Panc1 (cell line): ENCODE measurements around the gene FOXJ2. TPM values are rescaled to one million over a fixed set of nuclear protein-coding genes. Genes with fewer than 3 reads are reported as not detected.
"Not testable (repeated sequence)": the region's sequence is repeated elsewhere in the genome, so short reads cannot be mapped to it uniquely, and the experiment has no call there.

Experiments used
- ATAC-seq: fragments of 200-7000 bp; cut with Tn5 transposase; 2 replicates; pipeline ENCODE4 v1.9.1; 2020; ENCODE audit warnings: mild to moderate bottlenecking, moderate library complexity
- BruUV-seq: library from RNA; stranded (reverse); fragments of 400-500 nt; replicated peaks from 2 replicates; lab custom pipeline; 2021; lab: Mats Ljungman, UMichigan
- CTCF ChIA-PET: fragments of 300-600 bp; sonication (Branson Sonifier 250); formaldehyde crosslinking; loops from one replicate; lab custom pipeline; 2022; ENCODE audit warnings: antibody characterized with exemption; lab: Charles Lee
- POLR2A ChIA-PET: fragments of 300-600 bp; sonication (Branson Sonifier 250); formaldehyde crosslinking; loops from one replicate; lab custom pipeline; 2022; ENCODE audit warnings: antibody characterized with exemption; lab: Charles Lee
- DNase-seq: peaks from one replicate; pipeline ENCODE4 v3.0.0-alpha.2; 2010; ENCODE audit warnings: low read depth, low spot score
- H3K27ac ChIP-seq: 2 replicates; pipeline ENCODE4 v1.5.1; 2011; ENCODE audit warnings: mild to moderate bottlenecking, low read length, inconsistent platforms
- H3K27me3 ChIP-seq: fragments of 200-500 bp; sonication (Bioruptor generic); 2 replicates; pipeline ENCODE4 v1.6.0; 2014; ENCODE audit warnings: low read length, inconsistent platforms; ENCODE audit not compliant: control insufficient read depth, insufficient read depth
- H3K36me3 ChIP-seq: fragments of 200-500 bp; sonication (Bioruptor generic); 2 replicates; pipeline ENCODE4 v1.5.1; 2014; ENCODE audit warnings: inconsistent platforms, mild to moderate bottlenecking, low read length, moderate library complexity; ENCODE audit not compliant: control insufficient read depth, insufficient read depth
- H3K4me1 ChIP-seq: 2 replicates; pipeline ENCODE4 v1.5.1; 2011; ENCODE audit warnings: inconsistent platforms, mild to moderate bottlenecking, low read length, moderate library complexity; ENCODE audit not compliant: control insufficient read depth, insufficient read depth
- H3K4me3 ChIP-seq, 2 experiments: 2 replicates each; pipeline ENCODE4 v1.5.1; 2011 to 2012; ENCODE audit warnings: low read depth in 2 of 2, low read length in 2 of 2, mild to moderate bottlenecking in 2 of 2, inconsistent platforms in 1 of 2, moderate library complexity in 1 of 2
- H3K9me3 ChIP-seq: fragments of 200-500 bp; sonication (Bioruptor generic); 2 replicates; pipeline ENCODE4 v1.5.1; 2014; ENCODE audit warnings: low read depth, mild to moderate bottlenecking, inconsistent platforms, low read length, moderate library complexity; ENCODE audit not compliant: control insufficient read depth, insufficient read depth
- SIN3A ChIP-seq: IDR thresholded peaks from 2 replicates; pipeline ENCODE4 v1.6.1; 2012; ENCODE audit warnings: low read depth, mild to moderate bottlenecking, low read length, moderate library complexity, borderline replicate concordance; ENCODE audit not compliant: insufficient read depth
- in situ Hi-C: cut with HindIII; loops from 2 replicates; pipeline ENCODE4 v1.10.0; 2016; ENCODE audit warnings: low sequenced_read_pairs, low pct_unique_long_range_greater_than_20kb
- intact Hi-C: fragments of 100-400 bp; cut with micrococcal nuclease; formaldehyde crosslinking; loops from one replicate; pipeline ENCODE4 v1.10.0; 2022; ENCODE audit not compliant: unreplicated experiment
- total RNA-seq: library from RNA; stranded (reverse); gene quantifications from one replicate; pipeline ENCODE4 v1.2.1, GENCODE V29; 2021; ENCODE audit not compliant: unreplicated experiment
- TF ChIP-seq, protein P1 (sequence below), 2 experiments: IDR thresholded peaks; 2 replicates each; pipeline ENCODE4 v1.6.1; 2011 to 2012; ENCODE audit warnings: low read depth in 2 of 2, control low read depth in 1 of 2, low read length in 1 of 2, mild to moderate bottlenecking in 1 of 2, moderate library complexity in 1 of 2; ENCODE audit not compliant: insufficient read depth in 1 of 2
- TF ChIP-seq, protein P2 (sequence below): fragments of 450-650 bp; IDR thresholded peaks from 2 replicates; pipeline ENCODE4 v1.5.1; 2017; ENCODE audit warnings: mild to moderate bottlenecking

Gene FOXJ2
- total RNA-seq, 1 experiment from 2014 or later: 10.9 TPM

DNA sequence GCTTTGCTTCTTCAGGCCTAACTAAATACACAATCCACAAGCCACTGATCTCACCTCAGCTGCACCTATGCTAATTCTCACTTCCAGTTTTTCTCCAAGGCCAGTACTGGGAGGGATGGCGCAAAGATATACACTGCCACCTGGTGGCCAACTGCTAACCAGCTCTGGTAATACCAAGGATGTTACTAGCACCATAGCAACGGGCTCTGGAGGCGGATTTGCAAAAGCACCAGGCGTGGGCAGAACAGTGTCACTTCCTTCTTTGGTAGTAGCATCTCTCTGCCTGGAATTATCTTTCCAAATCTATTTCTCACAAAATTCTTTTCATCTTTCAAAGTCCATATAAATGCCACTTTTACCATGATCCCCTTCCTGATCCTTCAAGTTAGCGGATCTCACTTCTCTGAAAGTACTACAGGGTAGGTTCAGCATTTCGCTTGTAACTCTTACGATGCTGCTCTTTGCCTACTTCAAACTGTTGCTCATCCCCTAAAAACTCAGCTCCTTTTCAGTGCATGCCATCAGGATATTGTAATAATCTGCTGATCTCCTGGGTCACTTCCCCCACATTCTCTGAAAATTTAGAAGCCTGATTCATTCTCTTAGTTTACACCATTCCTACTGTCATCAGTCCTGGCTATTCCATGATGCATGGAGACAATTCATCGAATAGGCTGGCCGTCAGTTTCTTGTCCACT is 37.1 kb upstream of the FOXJ2 start:
- POLR2A ChIA-PET: no interaction called here

DNA sequence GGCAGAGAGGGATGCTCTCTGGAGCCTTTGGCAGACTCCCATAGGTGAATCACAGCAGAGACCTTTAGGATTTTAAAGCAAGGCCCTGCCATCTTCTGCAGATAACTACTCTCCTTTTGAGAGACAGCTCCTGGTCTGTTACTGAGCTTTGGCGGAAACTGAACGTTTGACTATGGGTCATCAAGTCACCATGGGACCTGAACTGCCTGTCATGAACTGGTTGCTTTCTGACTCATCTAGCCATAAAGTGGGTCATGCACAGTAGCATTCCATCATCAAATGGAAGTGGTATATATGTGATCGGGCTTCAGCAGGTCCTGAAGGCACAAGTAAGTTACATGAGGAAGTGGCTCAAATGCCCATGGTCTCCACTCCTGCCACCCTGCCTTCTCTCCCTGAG is 31.7 kb upstream of the FOXJ2 start:
- H3K4me1 ChIP-seq, intact Hi-C loops, H3K9me3 ChIP-seq, POLR2A ChIA-PET, H3K36me3 ChIP-seq, CTCF ChIA-PET, H3K4me3 ChIP-seq, H3K27ac ChIP-seq, ATAC-seq, DNase-seq, BruUV-seq, H3K27me3 ChIP-seq, in situ Hi-C loops: not testable (repeated sequence)

More for the DNA sequence above, 37.1 kb upstream of the FOXJ2 start:
- Histone ChIP-seq H3K4me1 (no peaks in the 10 kb centered on the region), H3K36me3 (no peaks in the 10 kb centered on the region), H3K27ac (no peak overlapping the region), H3K4me3 (no peak overlapping the region), H3K27me3 (no peaks in the 10 kb centered on the region), H3K9me3 (no peaks in the 10 kb centered on the region)
- CTCF ChIA-PET: interaction anchor here (0.7 kb wide), 1 partner anchor 35 kb away, joined by 3 read pairs; no protein-coding TSS in a partner anchor
- BruUV-seq: no TSS peak
- in situ Hi-C loops: no loop called here
- TF ChIP-seq, protein P1, sequence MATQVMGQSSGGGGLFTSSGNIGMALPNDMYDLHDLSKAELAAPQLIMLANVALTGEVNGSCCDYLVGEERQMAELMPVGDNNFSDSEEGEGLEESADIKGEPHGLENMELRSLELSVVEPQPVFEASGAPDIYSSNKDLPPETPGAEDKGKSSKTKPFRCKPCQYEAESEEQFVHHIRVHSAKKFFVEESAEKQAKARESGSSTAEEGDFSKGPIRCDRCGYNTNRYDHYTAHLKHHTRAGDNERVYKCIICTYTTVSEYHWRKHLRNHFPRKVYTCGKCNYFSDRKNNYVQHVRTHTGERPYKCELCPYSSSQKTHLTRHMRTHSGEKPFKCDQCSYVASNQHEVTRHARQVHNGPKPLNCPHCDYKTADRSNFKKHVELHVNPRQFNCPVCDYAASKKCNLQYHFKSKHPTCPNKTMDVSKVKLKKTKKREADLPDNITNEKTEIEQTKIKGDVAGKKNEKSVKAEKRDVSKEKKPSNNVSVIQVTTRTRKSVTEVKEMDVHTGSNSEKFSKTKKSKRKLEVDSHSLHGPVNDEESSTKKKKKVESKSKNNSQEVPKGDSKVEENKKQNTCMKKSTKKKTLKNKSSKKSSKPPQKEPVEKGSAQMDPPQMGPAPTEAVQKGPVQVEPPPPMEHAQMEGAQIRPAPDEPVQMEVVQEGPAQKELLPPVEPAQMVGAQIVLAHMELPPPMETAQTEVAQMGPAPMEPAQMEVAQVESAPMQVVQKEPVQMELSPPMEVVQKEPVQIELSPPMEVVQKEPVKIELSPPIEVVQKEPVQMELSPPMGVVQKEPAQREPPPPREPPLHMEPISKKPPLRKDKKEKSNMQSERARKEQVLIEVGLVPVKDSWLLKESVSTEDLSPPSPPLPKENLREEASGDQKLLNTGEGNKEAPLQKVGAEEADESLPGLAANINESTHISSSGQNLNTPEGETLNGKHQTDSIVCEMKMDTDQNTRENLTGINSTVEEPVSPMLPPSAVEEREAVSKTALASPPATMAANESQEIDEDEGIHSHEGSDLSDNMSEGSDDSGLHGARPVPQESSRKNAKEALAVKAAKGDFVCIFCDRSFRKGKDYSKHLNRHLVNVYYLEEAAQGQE (IDR thresholded peaks at IDR 0.05; ENCODE audit: insufficient read depth in 1 of 2, low read depth in 2 of 2, low read length in 1 of 2): no peak
- TF ChIP-seq SIN3A: no peak
- TF ChIP-seq, protein P2, sequence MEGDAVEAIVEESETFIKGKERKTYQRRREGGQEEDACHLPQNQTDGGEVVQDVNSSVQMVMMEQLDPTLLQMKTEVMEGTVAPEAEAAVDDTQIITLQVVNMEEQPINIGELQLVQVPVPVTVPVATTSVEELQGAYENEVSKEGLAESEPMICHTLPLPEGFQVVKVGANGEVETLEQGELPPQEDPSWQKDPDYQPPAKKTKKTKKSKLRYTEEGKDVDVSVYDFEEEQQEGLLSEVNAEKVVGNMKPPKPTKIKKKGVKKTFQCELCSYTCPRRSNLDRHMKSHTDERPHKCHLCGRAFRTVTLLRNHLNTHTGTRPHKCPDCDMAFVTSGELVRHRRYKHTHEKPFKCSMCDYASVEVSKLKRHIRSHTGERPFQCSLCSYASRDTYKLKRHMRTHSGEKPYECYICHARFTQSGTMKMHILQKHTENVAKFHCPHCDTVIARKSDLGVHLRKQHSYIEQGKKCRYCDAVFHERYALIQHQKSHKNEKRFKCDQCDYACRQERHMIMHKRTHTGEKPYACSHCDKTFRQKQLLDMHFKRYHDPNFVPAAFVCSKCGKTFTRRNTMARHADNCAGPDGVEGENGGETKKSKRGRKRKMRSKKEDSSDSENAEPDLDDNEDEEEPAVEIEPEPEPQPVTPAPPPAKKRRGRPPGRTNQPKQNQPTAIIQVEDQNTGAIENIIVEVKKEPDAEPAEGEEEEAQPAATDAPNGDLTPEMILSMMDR: peak; percentile 83
- ATAC-seq (peak; percentile 99), DNase-seq (no peak)
- intact Hi-C loops: loop anchor here (2.0 kb wide), 1 partner anchor 135 kb away; no protein-coding TSS in a partner anchor

- CTCF ChIA-PET, H3K4me1 ChIP-seq, ATAC-seq, H3K36me3 ChIP-seq, H3K27ac ChIP-seq, H3K27me3 ChIP-seq, intact Hi-C loops, DNase-seq, in situ Hi-C loops, POLR2A ChIA-PET, H3K9me3 ChIP-seq, H3K4me3 ChIP-seq, BruUV-seq: not testable (repeated sequence)
Observed at GRCh38 chr12:8001496-8001895, 31.0 kb upstream of the FOXJ2 start.

DNA sequence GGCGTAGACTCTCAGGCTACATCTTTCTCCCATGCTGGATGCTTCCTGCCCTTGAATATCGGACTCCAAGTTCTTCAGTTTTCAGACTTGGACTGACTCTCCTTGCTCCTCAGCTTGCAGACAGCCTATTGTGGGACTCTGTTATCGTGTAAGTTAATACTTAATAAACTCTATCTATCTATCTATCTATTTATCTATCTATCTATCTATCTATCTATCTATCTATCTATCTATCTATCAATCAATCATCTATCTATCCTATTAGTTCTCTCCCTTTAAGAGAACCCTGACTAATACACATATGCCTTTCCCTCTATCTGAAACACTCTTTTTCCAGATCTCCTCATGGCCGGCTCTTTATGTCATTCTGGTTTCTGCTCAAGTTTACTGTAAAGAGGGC is 27.6 kb upstream of the FOXJ2 start:
- in situ Hi-C loops, POLR2A ChIA-PET, DNase-seq, H3K27me3 ChIP-seq, H3K9me3 ChIP-seq, H3K27ac ChIP-seq, BruUV-seq, H3K4me1 ChIP-seq, intact Hi-C loops, H3K4me3 ChIP-seq, ATAC-seq, H3K36me3 ChIP-seq: not testable (repeated sequence)
- CTCF ChIA-PET: interaction anchor here (0.7 kb wide), 1 partner anchor 1891 kb away, joined by 4 read pairs; no protein-coding TSS in a partner anchor
